ENCODE results near the gene XIRP2.
"Not testable (repeated sequence)": the region's sequence is repeated elsewhere in the genome, so short reads cannot be mapped to it uniquely, and the experiment has no call there.

The XIRP2 gene

DNA sequence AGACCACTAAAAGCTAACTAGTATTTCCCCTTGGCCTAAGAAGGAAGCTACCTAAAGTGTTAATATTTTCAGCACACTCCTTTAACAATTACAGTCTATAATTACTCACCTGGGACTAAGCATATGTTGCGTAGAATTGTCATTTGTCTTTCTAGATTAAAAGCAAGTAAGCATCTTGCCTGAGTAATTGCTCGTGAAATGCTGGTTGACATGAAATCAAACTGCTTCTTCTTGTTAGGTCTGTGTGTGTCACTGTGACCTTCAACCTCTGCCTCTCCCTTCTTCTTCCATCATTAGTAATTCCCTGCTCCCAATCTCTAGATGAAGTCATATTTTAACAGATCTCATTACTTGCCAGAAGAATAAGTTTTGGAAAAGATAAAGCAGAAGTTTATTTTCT lies 212.2 kb downstream of the XIRP2 start:
- TF ChIP-seq, protein P1, sequence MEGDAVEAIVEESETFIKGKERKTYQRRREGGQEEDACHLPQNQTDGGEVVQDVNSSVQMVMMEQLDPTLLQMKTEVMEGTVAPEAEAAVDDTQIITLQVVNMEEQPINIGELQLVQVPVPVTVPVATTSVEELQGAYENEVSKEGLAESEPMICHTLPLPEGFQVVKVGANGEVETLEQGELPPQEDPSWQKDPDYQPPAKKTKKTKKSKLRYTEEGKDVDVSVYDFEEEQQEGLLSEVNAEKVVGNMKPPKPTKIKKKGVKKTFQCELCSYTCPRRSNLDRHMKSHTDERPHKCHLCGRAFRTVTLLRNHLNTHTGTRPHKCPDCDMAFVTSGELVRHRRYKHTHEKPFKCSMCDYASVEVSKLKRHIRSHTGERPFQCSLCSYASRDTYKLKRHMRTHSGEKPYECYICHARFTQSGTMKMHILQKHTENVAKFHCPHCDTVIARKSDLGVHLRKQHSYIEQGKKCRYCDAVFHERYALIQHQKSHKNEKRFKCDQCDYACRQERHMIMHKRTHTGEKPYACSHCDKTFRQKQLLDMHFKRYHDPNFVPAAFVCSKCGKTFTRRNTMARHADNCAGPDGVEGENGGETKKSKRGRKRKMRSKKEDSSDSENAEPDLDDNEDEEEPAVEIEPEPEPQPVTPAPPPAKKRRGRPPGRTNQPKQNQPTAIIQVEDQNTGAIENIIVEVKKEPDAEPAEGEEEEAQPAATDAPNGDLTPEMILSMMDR (IDR thresholded peaks at IDR 0.05; ENCODE audit: borderline replicate concordance, control extremely low read depth, extremely low read depth, insufficient read depth, missing control alignments): no peak

DNA sequence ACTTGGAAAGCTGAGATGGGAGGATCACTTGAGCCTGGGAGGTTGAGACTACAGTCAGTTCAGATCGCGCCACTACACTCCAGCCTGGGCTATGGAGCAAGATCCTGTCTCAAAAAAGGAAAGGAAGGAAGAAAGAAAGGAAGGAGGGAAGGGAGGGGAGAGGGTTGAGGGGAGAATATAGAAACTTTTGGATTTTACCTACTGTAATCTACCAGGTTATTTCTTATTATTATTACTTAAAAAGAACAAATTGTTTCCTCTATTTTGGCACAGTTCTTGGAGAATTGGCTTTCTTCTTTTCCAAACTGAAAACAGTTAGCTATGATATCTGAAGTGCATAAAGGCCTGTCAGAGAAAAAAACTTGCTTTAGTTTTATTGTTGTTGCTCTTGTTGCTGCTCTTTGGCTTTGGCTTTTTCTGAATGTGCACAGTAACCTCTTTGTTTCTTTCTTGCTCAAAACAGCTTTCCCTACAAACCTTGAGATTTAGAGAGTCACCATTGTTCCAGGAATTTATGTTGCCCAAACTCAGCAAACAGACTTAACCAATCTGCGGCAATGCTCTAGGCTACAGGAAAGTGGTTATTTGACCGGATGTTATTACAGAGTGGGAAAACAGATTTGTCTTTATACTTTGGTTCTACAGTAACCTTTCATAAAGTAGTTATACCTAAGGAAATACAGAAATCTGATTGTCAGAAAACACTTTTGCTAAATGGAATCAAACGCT lies 214.9 kb downstream of the XIRP2 start:
- in situ Hi-C loops (cut with MboI; ENCODE audit: low sequenced_read_pairs, unreplicated experiment): no loop called here
- TF ChIP-seq, protein P1 (IDR thresholded peaks at IDR 0.05; ENCODE audit: borderline replicate concordance, control extremely low read depth, extremely low read depth, insufficient read depth, missing control alignments): no peak
- DNase-seq (ENCODE audit: low spot score): no peak

More for the DNA sequence above, 212.2 kb downstream of the XIRP2 start:
- in situ Hi-C loops (cut with MboI; ENCODE audit: low sequenced_read_pairs, unreplicated experiment): no loop called here
- DNase-seq (ENCODE audit: low spot score): no peak

DNA sequence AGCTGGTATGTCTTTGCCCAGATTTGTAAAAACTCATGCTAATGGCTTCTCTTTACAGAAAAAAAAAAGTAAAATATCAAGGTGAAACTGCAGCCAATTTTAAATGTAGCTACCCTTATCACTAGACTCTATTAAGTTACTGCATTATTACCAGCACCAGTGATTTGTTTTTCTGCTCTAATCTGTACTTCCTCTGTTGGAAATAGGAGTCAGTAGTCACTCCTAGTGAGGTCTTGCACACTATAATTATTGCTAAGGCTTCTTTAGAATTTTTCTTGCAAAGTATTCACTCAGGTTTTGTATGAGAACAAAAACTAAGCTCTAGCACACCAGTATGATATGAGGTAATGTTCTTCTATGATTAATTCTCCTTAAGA lies 215.5 kb downstream of the XIRP2 start:
- in situ Hi-C loops (cut with MboI; ENCODE audit: low sequenced_read_pairs, unreplicated experiment): no loop called here
- TF ChIP-seq, protein P1 (IDR thresholded peaks at IDR 0.05; ENCODE audit: borderline replicate concordance, control extremely low read depth, extremely low read depth, insufficient read depth, missing control alignments): no peak
- no peak for DNase-seq (ENCODE audit: low spot score)

DNA sequence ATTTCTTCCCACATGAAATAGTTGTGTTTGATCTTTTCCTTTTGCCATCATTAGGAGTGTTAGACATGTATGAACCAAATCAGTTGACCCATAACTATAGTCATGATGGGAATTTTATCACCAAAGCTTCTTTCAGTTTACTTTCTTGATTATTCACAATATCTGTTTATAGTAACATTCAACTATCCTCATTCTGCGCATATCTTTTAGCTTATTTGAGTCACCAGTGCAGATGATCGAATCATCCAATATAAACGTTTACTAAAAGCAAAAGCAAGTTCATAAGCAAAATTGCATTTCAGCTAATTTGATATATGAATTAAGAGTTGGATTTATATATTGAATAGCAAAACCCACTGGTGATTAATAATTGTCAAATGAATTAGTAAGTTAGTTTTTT lies 216.4 kb downstream of the XIRP2 start:
- DNase-seq (ENCODE audit: low spot score): no peak
- in situ Hi-C loops (cut with MboI; ENCODE audit: low sequenced_read_pairs, unreplicated experiment): no loop called here
- TF ChIP-seq, protein P1 (IDR thresholded peaks at IDR 0.05; ENCODE audit: borderline replicate concordance, control extremely low read depth, extremely low read depth, insufficient read depth, missing control alignments): no peak

DNA sequence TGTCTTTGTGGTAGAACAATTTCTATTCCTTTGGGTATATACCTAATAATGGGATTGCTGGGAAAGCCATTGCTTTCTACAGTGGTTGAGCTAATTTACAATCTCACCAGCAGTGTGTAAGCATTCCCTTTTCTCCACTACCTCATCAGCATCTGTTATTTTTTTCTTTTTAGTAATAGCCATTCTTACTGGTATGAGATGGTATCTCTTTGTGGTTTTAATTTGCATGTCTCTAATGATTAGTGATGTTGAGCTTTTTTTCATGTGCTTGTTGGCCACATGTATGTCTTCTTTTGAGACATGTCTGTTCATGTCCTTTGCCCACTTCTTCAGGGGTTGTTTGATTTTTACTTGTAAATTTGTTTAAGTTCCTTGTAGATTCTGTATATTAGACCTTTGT lies 221.4 kb downstream of the XIRP2 start:
- in situ Hi-C loops (cut with MboI; ENCODE audit: low sequenced_read_pairs, unreplicated experiment); DNase-seq (ENCODE audit: low spot score): not testable (repeated sequence)

DNA sequence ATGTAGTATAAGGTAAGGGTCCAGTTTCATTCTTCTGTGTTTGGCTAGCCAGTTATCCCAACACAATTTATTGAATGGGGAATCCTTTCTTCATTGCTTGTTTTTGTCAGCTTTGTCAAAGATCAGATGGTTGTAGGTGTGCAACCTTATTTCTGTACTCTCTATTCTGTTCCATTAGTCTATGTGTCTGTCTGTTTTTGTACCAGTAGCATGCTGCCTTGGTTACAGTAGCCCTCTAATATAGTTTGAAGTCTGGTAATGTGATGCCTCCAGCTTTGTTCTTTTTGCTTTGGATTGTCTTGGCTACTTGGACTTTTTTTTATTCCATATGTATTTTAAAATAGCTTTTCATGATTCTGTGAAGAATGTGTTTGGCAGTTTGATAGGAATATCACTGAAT lies 222.1 kb downstream of the XIRP2 start:
- in situ Hi-C loops (cut with MboI; ENCODE audit: low sequenced_read_pairs, unreplicated experiment): no loop called here

DNA sequence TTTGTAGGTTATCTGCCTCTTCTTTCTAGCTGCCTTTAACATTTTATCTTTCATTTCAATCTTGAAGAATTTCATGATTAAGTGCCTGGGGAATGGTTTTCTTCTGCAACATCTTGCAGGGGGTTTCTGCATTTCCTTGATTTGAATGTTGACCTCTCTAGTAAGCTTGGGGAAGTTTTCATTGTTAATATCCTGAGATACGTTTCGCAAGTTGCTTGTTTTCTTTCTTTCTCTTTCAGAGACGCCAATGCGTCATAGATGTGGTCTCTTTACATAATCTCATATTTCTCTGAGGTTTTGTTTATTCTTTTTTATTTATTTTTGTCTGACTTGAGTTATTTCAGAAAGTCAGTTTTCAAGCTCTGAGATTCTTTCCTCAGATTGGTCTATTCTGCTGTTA lies 225.7 kb downstream of the XIRP2 start:
- TF ChIP-seq, protein P1 (IDR thresholded peaks at IDR 0.05; ENCODE audit: borderline replicate concordance, control extremely low read depth, extremely low read depth, insufficient read depth, missing control alignments): no peak
- no peak for DNase-seq (ENCODE audit: low spot score)
- in situ Hi-C loops (cut with MboI; ENCODE audit: low sequenced_read_pairs, unreplicated experiment): no loop called here

More for the DNA sequence above, 222.1 kb downstream of the XIRP2 start:
- no peak for DNase-seq (ENCODE audit: low spot score)
- TF ChIP-seq, protein P1 (IDR thresholded peaks at IDR 0.05; ENCODE audit: borderline replicate concordance, control extremely low read depth, extremely low read depth, insufficient read depth, missing control alignments): no peak

Measured in GM13976 (cell line).